ENCODE data around the gene CRYBG1.

GRCh38 chr6:106511288-106512047, 151.0 kb downstream of the CRYBG1 start:
- TF ChIP-seq POLR2AphosphoS5 (IDR thresholded peaks at IDR 0.05; ENCODE audit: borderline replicate concordance, low read depth, low read length) (no peak), EZH2 (IDR thresholded peaks at IDR 0.05) (no peak), FOXP2 (optimal IDR thresholded peaks at IDR 0.05; ENCODE audit: control extremely low read depth, extremely low read length, insufficient read depth) (no peak)

Data from SK-N-MC (cell line).